ENCODE data around the gene SQSTM1. TPM values are rescaled to one million over a fixed set of nuclear protein-coding genes. Genes with fewer than 3 reads are reported as not detected.
"Not testable (repeated sequence)": the region's sequence is repeated elsewhere in the genome, so short reads cannot be mapped to it uniquely, and the experiment has no call there.

The SQSTM1 gene
- total RNA-seq, 1 donor from 2014 or later, result 27.6 TPM

DNA sequence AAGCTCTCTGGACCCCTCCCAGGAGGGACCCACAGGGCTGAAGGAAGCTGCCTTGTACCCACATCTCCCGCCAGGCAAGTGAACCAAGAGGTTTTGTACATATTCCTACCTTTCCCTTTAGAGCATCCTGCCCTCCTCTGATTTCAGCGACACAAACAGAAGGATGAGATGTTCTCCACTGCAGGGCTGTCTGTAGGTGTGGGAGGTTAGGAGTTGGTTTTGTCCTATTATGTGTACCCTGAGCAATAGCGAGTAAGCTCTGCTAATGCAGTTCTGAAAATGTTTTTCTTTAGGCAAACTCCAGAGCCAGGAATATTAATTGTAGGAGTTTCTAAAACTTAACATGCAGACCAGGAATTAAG lies 13.0 kb downstream of the SQSTM1 start:
- H2AFZ ChIP-seq (replicated peaks), result no peak overlapping the region
- no peak overlapping the region for H3K4me2 ChIP-seq
- no peak overlapping the region for H3K4me3 Mint-ChIP-seq
- peaks cover 20% of the 10 kb centered on the region for H3K9me3 Mint-ChIP-seq
- DNase-seq (ENCODE audit: low spot score), result no peak
- no peak overlapping the region for H3K4me3 ChIP-seq
- H3K36me3 ChIP-seq, result peaks cover 11% of the 10 kb centered on the region
- H3K4me1 ChIP-seq, result no peaks in the 10 kb centered on the region
- H3K27me3 Mint-ChIP-seq (ENCODE audit: insufficient read depth, low read depth), result peaks cover 12% of the 10 kb centered on the region
- no peaks in the 10 kb centered on the region for H3K27me3 ChIP-seq
- no peaks in the 10 kb centered on the region for H3K9me3 ChIP-seq (ENCODE audit: low read depth)
- peaks cover 59% of the 10 kb centered on the region for H3K36me3 Mint-ChIP-seq
- H3K27ac Mint-ChIP-seq, result no peak overlapping the region
- no peaks in the 10 kb centered on the region for H3K4me1 Mint-ChIP-seq
- no peak for TF ChIP-seq EZH2phosphoT487 (IDR thresholded peaks at IDR 0.05)
- TF ChIP-seq EZH2 (IDR thresholded peaks at IDR 0.05), result no peak
- TF ChIP-seq CTCF (IDR thresholded peaks at IDR 0.05), result no peak
- H3K79me2 ChIP-seq (ENCODE audit: low read depth), result no peaks in the 10 kb centered on the region
- no peak overlapping the region for H3K27ac ChIP-seq
- no peak overlapping the region for H3K9ac ChIP-seq
- H3F3A ChIP-seq (ENCODE audit: low read depth), result no peaks in the 10 kb centered on the region
- no peaks in the 10 kb centered on the region for H4K20me1 ChIP-seq (ENCODE audit: low read depth)

- Mint-ChIP-seq H3K9me3 (peaks cover 19% of the 10 kb centered on the region), H3K4me1 (no peaks in the 10 kb centered on the region), H3K27me3 (ENCODE audit: insufficient read depth, low read depth) (peaks cover 12% of the 10 kb centered on the region), H3K36me3 (peaks cover 55% of the 10 kb centered on the region), H3K27ac (no peak overlapping the region), H3K4me3 (no peak overlapping the region)
- no peak for DNase-seq (ENCODE audit: low spot score)
- H4K20me1 ChIP-seq (ENCODE audit: low read depth), result no peaks in the 10 kb centered on the region
- H3K27ac ChIP-seq, result no peak overlapping the region
- H3K79me2 ChIP-seq (ENCODE audit: low read depth), result no peaks in the 10 kb centered on the region
- no peaks in the 10 kb centered on the region for H3K27me3 ChIP-seq
- no peak overlapping the region for H3K4me2 ChIP-seq
- H3K9ac ChIP-seq, result no peak overlapping the region
- H3K4me3 ChIP-seq, result no peak overlapping the region
- H2AFZ ChIP-seq (replicated peaks), result no peak overlapping the region
- H3F3A ChIP-seq (ENCODE audit: low read depth), result no peaks in the 10 kb centered on the region
- no peak for TF ChIP-seq EZH2 (IDR thresholded peaks at IDR 0.05)
- TF ChIP-seq CTCF (IDR thresholded peaks at IDR 0.05), result no peak
- TF ChIP-seq EZH2phosphoT487 (IDR thresholded peaks at IDR 0.05), result no peak
- H3K36me3 ChIP-seq, result peaks cover 11% of the 10 kb centered on the region
- H3K9me3 ChIP-seq (ENCODE audit: low read depth), result no peaks in the 10 kb centered on the region
- no peaks in the 10 kb centered on the region for H3K4me1 ChIP-seq
These were observed 13.4 kb downstream of the SQSTM1 start for GRCh38 chr5:179834120-179834519.

DNA sequence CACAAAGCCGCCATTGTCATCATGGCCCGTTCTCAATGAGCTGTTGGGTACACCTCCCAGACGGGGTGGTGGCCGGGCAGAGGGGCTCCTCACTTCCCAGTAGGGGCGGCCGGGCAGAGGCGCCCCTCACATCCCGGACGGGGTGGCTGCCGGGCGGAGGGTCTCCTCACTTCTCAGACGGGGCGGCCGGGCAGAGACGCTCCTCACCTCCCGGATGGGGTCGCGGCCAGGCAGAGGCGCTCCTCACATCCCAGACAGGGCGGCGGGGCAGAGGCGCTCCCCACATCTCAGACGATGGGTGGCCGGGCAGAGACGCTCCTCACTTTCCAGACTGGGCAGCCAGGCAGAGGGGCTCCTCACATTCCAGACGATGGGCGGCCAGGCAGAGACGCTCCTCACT lies 14.2 kb downstream of the SQSTM1 start:
- Mint-ChIP-seq H3K27me3 (ENCODE audit: insufficient read depth, low read depth) (peaks cover 12% of the 10 kb centered on the region), H3K9me3 (peaks cover 14% of the 10 kb centered on the region), H3K36me3 (peaks cover 53% of the 10 kb centered on the region)
- H3K9me3 ChIP-seq (ENCODE audit: low read depth); DNase-seq (ENCODE audit: low spot score); H3K4me3 ChIP-seq; H3K4me1 ChIP-seq; H3K27ac ChIP-seq; H3K4me2 ChIP-seq; H3K27ac Mint-ChIP-seq; H3K4me1 Mint-ChIP-seq; H3K4me3 Mint-ChIP-seq; H3K9ac ChIP-seq; H3F3A ChIP-seq (ENCODE audit: low read depth); H2AFZ ChIP-seq (replicated peaks); H3K79me2 ChIP-seq (ENCODE audit: low read depth); H3K27me3 ChIP-seq; H4K20me1 ChIP-seq (ENCODE audit: low read depth): not testable (repeated sequence)
- H3K36me3 ChIP-seq, result peaks cover 11% of the 10 kb centered on the region

DNA sequence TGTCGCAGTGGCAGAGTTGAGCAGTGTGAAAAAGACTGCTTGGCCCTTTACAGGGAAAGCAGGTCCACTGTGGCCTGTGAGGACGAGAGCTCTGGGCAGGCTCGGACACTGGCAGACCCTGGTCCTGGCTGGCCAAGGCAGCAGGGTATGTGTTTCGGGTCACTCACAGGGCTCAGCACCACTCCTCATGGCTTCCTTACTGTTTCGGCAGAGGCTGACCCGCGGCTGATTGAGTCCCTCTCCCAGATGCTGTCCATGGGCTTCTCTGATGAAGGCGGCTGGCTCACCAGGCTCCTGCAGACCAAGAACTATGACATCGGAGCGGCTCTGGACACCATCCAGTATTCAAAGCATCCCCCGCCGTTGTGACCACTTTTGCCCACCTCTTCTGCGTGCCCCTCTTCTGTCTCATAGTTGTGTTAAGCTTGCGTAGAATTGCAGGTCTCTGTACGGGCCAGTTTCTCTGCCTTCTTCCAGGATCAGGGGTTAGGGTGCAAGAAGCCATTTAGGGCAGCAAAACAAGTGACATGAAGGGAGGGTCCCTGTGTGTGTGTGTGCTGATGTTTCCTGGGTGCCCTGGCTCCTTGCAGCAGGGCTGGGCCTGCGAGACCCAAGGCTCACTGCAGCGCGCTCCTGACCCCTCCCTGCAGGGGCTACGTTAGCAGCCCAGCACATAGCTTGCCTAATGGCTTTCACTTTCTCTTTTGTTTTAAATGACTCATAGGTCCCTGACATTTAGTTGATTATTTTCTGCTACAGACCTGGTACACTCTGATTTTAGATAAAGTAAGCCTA lies 15.7 kb downstream of the SQSTM1 start:
- H2AFZ ChIP-seq (replicated peaks), result no peak overlapping the region
- H3K9me3 ChIP-seq (ENCODE audit: low read depth), result no peaks in the 10 kb centered on the region
- peak overlapping the region; percentile 11 for H3K4me3 Mint-ChIP-seq
- no peak overlapping the region for H3K9ac ChIP-seq
- peaks cover 49% of the 10 kb centered on the region for H3K36me3 Mint-ChIP-seq
- DNase-seq (ENCODE audit: low spot score), result no peak
- H3K4me1 ChIP-seq, result no peaks in the 10 kb centered on the region
- H3K27me3 Mint-ChIP-seq (ENCODE audit: insufficient read depth, low read depth), result peaks cover 7% of the 10 kb centered on the region
- no peak overlapping the region for H3K4me2 ChIP-seq
- H3F3A ChIP-seq (ENCODE audit: low read depth), result no peaks in the 10 kb centered on the region
- no peak overlapping the region for H3K4me3 ChIP-seq
- H3K27ac Mint-ChIP-seq, result no peak overlapping the region
- H3K79me2 ChIP-seq (ENCODE audit: low read depth), result no peaks in the 10 kb centered on the region
- no peak overlapping the region for H3K27ac ChIP-seq
- H3K4me1 Mint-ChIP-seq, result no peaks in the 10 kb centered on the region
- H3K36me3 ChIP-seq, result peaks cover 11% of the 10 kb centered on the region
- H3K27me3 ChIP-seq, result no peaks in the 10 kb centered on the region
- TF ChIP-seq EZH2 (IDR thresholded peaks at IDR 0.05), result no peak
- no peak for TF ChIP-seq EZH2phosphoT487 (IDR thresholded peaks at IDR 0.05)
- no peaks in the 10 kb centered on the region for H4K20me1 ChIP-seq (ENCODE audit: low read depth)
- peaks cover 6% of the 10 kb centered on the region for H3K9me3 Mint-ChIP-seq

All from neural progenitor cell (in vitro differentiated cells).